Testis (tissue), 2 donors: ENCODE results near the gene PARVG.

Experiments used
- POLR2A ChIP-seq: fragments of 450-650 bp; IDR thresholded peaks from one replicate; pipeline ENCODE4 v1.6.1; 2017; ENCODE audit warnings: antibody characterized with exemption, mild to moderate bottlenecking, moderate library complexity
- TF ChIP-seq, protein P1 (sequence below), 3 experiments: fragments of 450-650 bp in 2 of 3; fragments of 200-600 bp in 1 of 3; sonication (generic) in 1 of 3; IDR thresholded peaks; one replicate each; pipeline ENCODE4 v1.5.1; 2016 to 2019; ENCODE audit warnings: antibody characterized with exemption in 3 of 3, mild to moderate bottlenecking in 2 of 3, moderate library complexity in 1 of 3

DNA sequence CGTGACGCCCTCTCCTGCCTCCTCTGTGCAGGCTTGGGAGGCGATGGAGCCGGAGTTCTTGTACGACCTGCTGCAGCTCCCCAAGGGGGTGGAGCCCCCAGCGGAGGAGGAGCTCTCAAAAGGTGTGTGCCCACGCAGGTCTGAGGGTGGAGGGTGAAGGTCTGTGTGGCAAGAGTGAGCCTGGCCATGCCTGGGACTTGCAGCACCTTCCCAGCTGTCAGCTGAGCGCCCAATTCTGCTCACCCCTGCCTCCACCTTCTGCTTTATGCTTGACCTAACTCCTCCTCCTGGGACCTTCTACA lies 2.5 kb downstream of the PARVG start:
- TF ChIP-seq, protein P1, sequence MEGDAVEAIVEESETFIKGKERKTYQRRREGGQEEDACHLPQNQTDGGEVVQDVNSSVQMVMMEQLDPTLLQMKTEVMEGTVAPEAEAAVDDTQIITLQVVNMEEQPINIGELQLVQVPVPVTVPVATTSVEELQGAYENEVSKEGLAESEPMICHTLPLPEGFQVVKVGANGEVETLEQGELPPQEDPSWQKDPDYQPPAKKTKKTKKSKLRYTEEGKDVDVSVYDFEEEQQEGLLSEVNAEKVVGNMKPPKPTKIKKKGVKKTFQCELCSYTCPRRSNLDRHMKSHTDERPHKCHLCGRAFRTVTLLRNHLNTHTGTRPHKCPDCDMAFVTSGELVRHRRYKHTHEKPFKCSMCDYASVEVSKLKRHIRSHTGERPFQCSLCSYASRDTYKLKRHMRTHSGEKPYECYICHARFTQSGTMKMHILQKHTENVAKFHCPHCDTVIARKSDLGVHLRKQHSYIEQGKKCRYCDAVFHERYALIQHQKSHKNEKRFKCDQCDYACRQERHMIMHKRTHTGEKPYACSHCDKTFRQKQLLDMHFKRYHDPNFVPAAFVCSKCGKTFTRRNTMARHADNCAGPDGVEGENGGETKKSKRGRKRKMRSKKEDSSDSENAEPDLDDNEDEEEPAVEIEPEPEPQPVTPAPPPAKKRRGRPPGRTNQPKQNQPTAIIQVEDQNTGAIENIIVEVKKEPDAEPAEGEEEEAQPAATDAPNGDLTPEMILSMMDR (IDR thresholded peaks at IDR 0.05) = no peak
- TF ChIP-seq POLR2A = no peak
